ENCODE data around the gene SIGLEC11. TPM values are rescaled to one million over a fixed set of nuclear protein-coding genes. Genes with fewer than 3 reads are reported as not detected.

Gene SIGLEC11
- total RNA-seq, 4 donors from 2014 or later = 0.33 to 1.7 (median 0.92) TPM

DNA sequence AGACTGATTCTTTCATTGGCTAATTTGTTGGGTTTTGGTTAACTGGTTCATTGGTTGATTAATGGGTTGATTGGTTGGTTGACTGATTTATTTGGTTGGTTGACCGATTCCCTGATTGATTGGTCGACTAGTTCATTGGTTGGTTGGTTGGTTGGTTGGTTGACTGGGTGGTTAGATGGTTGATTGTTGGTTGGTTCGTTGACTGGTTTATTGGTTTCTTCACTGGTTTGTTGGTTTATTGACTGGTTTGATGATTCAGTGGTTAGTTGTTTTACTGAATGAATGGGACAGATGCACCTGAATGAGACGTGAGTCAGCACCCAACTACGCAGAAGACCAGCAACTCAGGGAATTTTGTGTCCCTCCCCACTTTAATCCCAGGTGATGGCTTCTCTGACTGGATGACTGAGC, 28.9 kb downstream of the SIGLEC11 start:
- DNase-seq = no peak
- intact Hi-C loops (cut with DNase I) = no loop called here
- H3K27me3 ChIP-seq = no peaks in the 10 kb centered on the region
- H3K4me3 ChIP-seq (replicated peaks in 1 of 3) = no peak overlapping the region
- no peak overlapping the region for H3K27ac ChIP-seq
- 94 to 95% methylated on average over 5 of the region's 5 CpGs for WGBS, 2 donors
- no peak for TF ChIP-seq POLR2A (IDR thresholded peaks at IDR 0.05)
- TF ChIP-seq, protein P1, sequence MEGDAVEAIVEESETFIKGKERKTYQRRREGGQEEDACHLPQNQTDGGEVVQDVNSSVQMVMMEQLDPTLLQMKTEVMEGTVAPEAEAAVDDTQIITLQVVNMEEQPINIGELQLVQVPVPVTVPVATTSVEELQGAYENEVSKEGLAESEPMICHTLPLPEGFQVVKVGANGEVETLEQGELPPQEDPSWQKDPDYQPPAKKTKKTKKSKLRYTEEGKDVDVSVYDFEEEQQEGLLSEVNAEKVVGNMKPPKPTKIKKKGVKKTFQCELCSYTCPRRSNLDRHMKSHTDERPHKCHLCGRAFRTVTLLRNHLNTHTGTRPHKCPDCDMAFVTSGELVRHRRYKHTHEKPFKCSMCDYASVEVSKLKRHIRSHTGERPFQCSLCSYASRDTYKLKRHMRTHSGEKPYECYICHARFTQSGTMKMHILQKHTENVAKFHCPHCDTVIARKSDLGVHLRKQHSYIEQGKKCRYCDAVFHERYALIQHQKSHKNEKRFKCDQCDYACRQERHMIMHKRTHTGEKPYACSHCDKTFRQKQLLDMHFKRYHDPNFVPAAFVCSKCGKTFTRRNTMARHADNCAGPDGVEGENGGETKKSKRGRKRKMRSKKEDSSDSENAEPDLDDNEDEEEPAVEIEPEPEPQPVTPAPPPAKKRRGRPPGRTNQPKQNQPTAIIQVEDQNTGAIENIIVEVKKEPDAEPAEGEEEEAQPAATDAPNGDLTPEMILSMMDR (IDR thresholded peaks at IDR 0.05) = no peak
- peaks cover 0 to 20% of the 10 kb centered on the region in 2 donors for H3K4me1 ChIP-seq
- no peaks in the 10 kb centered on the region for H3K9me3 ChIP-seq
- no peaks in the 10 kb centered on the region for H3K36me3 ChIP-seq

DNA sequence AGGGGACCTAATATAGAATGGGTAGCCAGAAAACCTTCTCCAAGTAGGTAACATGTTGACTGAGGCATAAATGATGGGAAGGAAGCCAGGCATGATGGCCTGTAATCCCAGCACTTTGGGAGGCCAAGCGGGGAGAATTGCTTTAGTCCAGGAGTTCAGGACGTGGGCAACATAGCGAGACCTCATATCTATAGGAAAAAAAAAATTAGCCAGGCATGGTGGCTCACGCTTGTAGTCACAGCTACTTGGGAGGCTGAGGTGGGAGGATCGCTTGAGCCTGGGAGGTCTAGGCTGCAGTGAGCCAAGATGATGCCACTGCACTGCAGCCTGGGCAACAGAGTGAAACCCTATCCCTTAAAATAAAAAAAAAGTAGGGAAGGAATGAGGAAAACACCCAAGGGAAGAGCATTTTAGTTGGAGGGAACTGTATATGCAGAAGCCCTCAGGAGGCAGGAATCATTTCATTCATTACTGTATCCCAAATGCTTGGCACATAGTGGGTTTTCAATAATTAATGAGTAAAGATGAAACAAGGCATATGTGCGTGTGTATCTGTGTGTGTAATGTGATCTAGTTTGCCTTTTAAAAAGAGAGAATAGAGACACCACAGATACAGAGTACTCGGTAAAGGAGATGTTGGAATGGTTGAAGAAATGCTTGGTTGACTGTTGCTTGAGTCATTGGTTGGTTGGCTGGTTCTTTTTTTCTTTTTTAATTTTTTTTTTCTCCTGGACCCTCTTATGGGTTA, 29.5 kb downstream of the SIGLEC11 start:
- Histone ChIP-seq H3K36me3 (no peaks in the 10 kb centered on the region), H3K27ac (no peak overlapping the region), H3K4me1 (peaks cover 0 to 20% of the 10 kb centered on the region in 2 donors), H3K4me3 (replicated peaks in 1 of 3) (no peak overlapping the region), H3K27me3 (no peaks in the 10 kb centered on the region), H3K9me3 (no peaks in the 10 kb centered on the region)
- 93 to 95% methylated on average over 7 of the region's 7 CpGs for WGBS, 2 donors
- intact Hi-C loops (cut with DNase I) = no loop called here
- no peak for DNase-seq
- TF ChIP-seq POLR2A (IDR thresholded peaks at IDR 0.05) = no peak
- TF ChIP-seq, protein P1 (IDR thresholded peaks at IDR 0.05) = no peak

DNA sequence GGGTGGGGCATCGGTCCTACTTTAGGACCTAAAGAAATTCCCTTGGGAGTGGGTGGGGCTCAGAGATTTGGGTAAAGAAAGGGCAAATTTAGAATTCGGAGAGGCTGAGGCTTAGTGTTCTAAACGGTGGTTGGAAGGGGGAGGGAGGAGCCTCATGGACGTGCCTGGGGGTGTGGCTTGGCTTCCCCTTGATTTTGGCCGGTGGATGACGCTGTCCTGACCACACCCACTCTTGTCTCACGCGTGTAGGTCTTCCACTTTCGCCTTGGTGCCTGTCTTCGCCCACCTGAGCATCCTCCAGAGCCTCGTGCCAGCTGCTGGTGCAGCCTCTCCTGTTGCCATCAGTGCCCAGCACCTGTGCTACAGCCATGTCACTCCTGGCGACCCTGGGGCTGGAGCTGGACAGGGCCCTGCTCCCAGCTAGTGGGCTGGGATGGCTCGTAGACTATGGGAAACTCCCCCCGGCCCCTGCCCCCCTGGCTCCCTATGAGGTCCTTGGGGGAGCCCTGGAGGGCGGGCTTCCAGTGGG, 30.4 kb downstream of the SIGLEC11 start:
- TF ChIP-seq POLR2A (IDR thresholded peaks at IDR 0.05) = no peak
- TF ChIP-seq, protein P1 (IDR thresholded peaks at IDR 0.05) = no peak
- H3K36me3 ChIP-seq = no peaks in the 10 kb centered on the region
- intact Hi-C loops (cut with DNase I) = no loop called here

DNA sequence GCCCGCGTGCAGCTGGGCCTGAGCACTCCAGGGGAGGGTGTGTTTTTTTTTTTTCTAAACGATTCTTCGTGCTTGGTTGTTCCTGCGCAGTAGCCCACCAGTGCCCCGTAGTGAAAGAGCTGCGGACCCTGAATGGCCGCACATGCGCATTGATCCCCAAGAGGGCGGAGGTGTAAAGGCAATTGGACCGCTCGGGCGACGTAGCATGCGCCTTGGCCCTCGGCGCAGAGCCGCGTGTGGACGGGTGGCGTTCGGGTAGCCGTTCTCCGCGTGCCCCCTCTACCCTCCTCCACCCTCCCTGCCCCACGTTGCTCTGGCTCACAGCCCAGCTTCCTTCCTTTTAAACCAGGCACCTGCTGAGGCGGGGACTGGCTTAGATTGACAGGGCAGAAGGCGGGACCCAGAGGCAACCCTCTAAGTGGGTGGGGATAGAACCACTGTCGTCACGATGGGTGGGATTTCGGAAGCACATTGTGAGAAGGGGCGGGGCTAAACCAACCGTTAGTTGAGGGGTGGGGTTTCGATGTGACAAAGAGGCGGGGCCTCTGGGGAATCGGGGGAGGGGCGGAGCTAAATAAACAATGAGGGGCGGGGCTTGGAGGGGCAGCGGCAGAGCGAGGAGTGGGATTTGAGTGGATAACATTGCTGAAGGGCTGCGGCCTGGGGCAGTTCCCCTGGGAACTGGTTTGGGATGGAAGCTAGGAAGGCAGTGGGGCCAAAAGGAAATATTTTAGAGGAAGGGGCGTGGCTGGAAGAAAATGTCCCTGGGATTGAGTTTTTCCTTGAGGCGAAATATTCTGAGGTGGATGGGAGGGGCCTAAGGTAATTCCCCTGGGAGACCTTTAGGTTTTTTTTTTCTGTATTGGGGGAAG, 31.1 kb downstream of the SIGLEC11 start:
- DNase-seq = peak; percentile 87 to 89
- WGBS, 2 donors = 4% methylated on average over 30 to 42 of the region's 43 CpGs
- H3K4me1 ChIP-seq = peaks cover 0 to 20% of the 10 kb centered on the region in 2 donors
- no peaks in the 10 kb centered on the region for H3K27me3 ChIP-seq
- intact Hi-C loops (cut with DNase I) = no loop called here
- H3K36me3 ChIP-seq = no peaks in the 10 kb centered on the region
- H3K9me3 ChIP-seq = no peaks in the 10 kb centered on the region
- TF ChIP-seq, protein P1 (IDR thresholded peaks at IDR 0.05) = peak in 2 of 6 experiments; percentile 16 to 24
- TF ChIP-seq POLR2A (IDR thresholded peaks at IDR 0.05) = peak in 1 of 2 donors; percentile 46
- H3K4me3 ChIP-seq (replicated peaks in 1 of 3) = peak overlapping the region in 2 of 3 donors; percentile 73 to 86
- peak overlapping the region; percentile 72 to 91 (median 89) for H3K27ac ChIP-seq

More for the DNA sequence above, 30.4 kb downstream of the SIGLEC11 start:
- DNase-seq = peak in 1 of 2 donors; percentile 13
- Histone ChIP-seq H3K27me3 (no peaks in the 10 kb centered on the region), H3K4me3 (replicated peaks in 1 of 3) (no peak overlapping the region), H3K27ac (no peak overlapping the region), H3K9me3 (no peaks in the 10 kb centered on the region), H3K4me1 (peaks cover 0 to 20% of the 10 kb centered on the region in 2 donors)
- WGBS, 2 donors = 52 to 53% methylated on average over 15 of the region's 15 CpGs

Measured in thyroid gland (tissue), 4 donors.